SU-DHL-6 (cell line): ENCODE measurements around the gene FOXS1.

ENCODE experiments used
- H2AFZ ChIP-seq: fragments of 200-600 bp; sonication (generic); 2 replicates; pipeline ENCODE4 v1.6.1; 2014; ENCODE audit warnings: low read depth, mild to moderate bottlenecking, moderate library complexity, mixed read lengths, antibody characterized with exemption, low read length; ENCODE audit not compliant: severe bottlenecking
- H3F3A ChIP-seq: fragments of 200-600 bp; shearing (Covaris generic); 2 replicates; pipeline ENCODE4 v1.6.0; 2016; ENCODE audit warnings: antibody characterized with exemption, mild to moderate bottlenecking; ENCODE audit not compliant: insufficient read depth
- H3K27ac ChIP-seq: fragments of 200-600 bp; sonication (generic); 2 replicates; pipeline ENCODE4 v1.5.1; 2016; ENCODE audit warnings: low read depth, mild to moderate bottlenecking, low read length, moderate library complexity, mixed read lengths
- H3K27me3 ChIP-seq: fragments of 200-600 bp; sonication (generic), shearing (Covaris generic); 2 replicates; pipeline ENCODE4 v1.6.0; 2014; ENCODE audit warnings: mild to moderate bottlenecking, low read length
- H3K36me3 ChIP-seq: fragments of 200-600 bp; sonication (generic); 2 replicates; pipeline ENCODE4 v1.6.1; 2014; ENCODE audit warnings: mild to moderate bottlenecking, low read length, mixed read lengths
- H3K4me2 ChIP-seq: fragments of 300-600, 200-600 bp; shearing (Covaris generic), sonication (generic); 2 replicates; pipeline ENCODE4 v1.6.0; 2014; ENCODE audit warnings: low read length, low read depth, mild to moderate bottlenecking; ENCODE audit not compliant: poor library complexity, severe bottlenecking
- H3K4me3 ChIP-seq: fragments of 200-600 bp; sonication (generic); 2 replicates; pipeline ENCODE4 v1.5.1; 2014; ENCODE audit warnings: antibody characterized with exemption, low read length, mild to moderate bottlenecking, mixed read lengths; ENCODE audit not compliant: insufficient read depth, poor library complexity, severe bottlenecking
- H3K79me2 ChIP-seq: fragments of 200-600 bp; sonication (generic); 2 replicates; pipeline ENCODE4 v1.6.1; 2014; ENCODE audit warnings: mild to moderate bottlenecking, low read length, moderate library complexity; ENCODE audit not compliant: insufficient read depth
- H3K9ac ChIP-seq: fragments of 200-600 bp; sonication (generic); 2 replicates; pipeline ENCODE4 v1.7.0; 2014; ENCODE audit warnings: mild to moderate bottlenecking, low read length
- H3K9me2 ChIP-seq: fragments of 200-600 bp; sonication (generic); replicated peaks from 2 replicates; pipeline ENCODE4 v1.6.1; 2014; ENCODE audit warnings: low read length; ENCODE audit not compliant: insufficient read depth
- H3K9me3 ChIP-seq: fragments of 200-600 bp; sonication (generic); 2 replicates; pipeline ENCODE4 v1.6.1; 2014; ENCODE audit warnings: low read length, mixed read lengths; ENCODE audit not compliant: insufficient read depth
- H4K20me1 ChIP-seq: fragments of 200-600 bp; sonication (generic); 2 replicates; pipeline ENCODE4 v1.6.1; 2014; ENCODE audit warnings: low read depth, mild to moderate bottlenecking, antibody characterized with exemption, low read length, moderate library complexity, mixed read lengths
- EZH2phosphoT487 ChIP-seq: fragments of 200-600 bp; sonication (generic), shearing (Covaris generic); conservative IDR thresholded peaks from 2 replicates; pipeline ENCODE4 v1.6.1; 2018; ENCODE audit warnings: mild to moderate bottlenecking, antibody characterized with exemption, low read length, moderate library complexity, mixed read lengths
- TF ChIP-seq, protein P1 (sequence below): fragments of 200-600 bp; sonication (generic); IDR thresholded peaks from one replicate; pipeline ENCODE4 v1.5.1; 2017; ENCODE audit warnings: antibody characterized with exemption, mild to moderate bottlenecking, low read length, moderate library complexity; ENCODE audit not compliant: insufficient read depth, poor library complexity, severe bottlenecking

FOXS1 gene

DNA sequence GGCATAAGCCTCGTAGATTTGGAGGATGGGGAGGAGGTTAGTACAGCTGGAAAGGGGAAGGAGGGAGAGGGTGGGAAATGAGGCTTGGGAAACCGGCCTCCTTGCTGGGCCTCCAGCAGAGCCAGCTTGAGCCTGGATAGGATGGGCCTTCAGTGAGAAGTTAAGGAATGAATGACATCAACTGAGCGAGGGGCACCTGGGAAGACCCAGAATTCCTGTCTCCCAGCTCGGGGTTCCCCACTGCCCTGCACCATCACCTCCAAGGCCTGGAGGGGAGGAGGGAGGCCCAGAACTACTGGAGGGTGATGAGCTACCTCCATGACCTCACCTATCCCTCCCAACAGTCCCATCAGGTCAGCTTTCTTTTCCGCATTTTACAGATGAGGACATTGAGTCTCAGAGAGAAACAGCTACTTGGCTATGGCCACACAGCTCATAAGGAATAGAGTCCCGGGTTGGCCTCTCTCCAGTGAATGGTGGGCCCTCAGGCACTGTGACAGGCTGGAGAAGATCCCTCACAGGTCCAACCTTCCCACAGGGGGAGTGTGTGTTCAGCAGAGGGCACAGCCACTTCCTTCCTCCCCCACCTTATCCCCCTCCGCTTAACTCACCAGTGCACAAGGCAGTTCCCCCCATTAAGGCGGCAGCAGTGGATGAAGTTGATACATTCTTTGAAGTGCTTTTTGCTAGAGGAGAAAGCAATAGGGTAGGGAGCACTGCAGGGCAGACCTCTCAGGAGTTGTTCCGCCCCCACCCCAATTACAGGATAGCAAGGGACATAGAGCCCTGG, 18.1 kb upstream of the FOXS1 start:
- Histone ChIP-seq H3K9ac (no peak overlapping the region), H3K9me3 (no peaks in the 10 kb centered on the region), H3K79me2 (no peaks in the 10 kb centered on the region), H3K27ac (no peak overlapping the region), H3K4me3 (no peak overlapping the region), H3K4me2 (no peak overlapping the region), H3F3A (no peaks in the 10 kb centered on the region), H3K36me3 (no peaks in the 10 kb centered on the region), H3K27me3 (no peaks in the 10 kb centered on the region), H3K9me2 (no peaks in the 10 kb centered on the region), H2AFZ (no peak overlapping the region), H4K20me1 (no peaks in the 10 kb centered on the region)
- TF ChIP-seq, protein P1, sequence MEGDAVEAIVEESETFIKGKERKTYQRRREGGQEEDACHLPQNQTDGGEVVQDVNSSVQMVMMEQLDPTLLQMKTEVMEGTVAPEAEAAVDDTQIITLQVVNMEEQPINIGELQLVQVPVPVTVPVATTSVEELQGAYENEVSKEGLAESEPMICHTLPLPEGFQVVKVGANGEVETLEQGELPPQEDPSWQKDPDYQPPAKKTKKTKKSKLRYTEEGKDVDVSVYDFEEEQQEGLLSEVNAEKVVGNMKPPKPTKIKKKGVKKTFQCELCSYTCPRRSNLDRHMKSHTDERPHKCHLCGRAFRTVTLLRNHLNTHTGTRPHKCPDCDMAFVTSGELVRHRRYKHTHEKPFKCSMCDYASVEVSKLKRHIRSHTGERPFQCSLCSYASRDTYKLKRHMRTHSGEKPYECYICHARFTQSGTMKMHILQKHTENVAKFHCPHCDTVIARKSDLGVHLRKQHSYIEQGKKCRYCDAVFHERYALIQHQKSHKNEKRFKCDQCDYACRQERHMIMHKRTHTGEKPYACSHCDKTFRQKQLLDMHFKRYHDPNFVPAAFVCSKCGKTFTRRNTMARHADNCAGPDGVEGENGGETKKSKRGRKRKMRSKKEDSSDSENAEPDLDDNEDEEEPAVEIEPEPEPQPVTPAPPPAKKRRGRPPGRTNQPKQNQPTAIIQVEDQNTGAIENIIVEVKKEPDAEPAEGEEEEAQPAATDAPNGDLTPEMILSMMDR, result no peak
- no peak for TF ChIP-seq EZH2phosphoT487

DNA sequence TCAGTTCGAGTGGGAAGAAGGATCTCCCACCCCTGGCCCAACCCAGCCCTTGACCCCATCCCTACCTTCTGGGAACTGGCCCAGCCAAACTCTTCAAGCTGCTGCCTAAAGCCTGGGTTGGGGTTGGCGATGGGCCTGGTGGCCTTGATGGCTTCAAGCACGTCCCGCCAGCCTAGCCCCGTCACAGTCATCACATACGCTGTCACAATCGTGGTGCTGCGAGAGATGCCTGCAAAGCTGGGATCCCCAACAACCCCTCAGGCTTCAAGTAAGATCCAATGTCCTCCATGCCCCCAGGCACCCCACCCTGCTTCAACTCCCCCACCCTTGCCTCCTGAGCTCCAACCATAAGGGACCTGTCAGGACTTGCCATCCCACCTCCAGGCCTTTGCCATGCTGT, 17.1 kb upstream of the FOXS1 start:
- H3K27ac ChIP-seq, result no peak overlapping the region
- H3K9ac ChIP-seq, result no peak overlapping the region
- no peaks in the 10 kb centered on the region for H3K36me3 ChIP-seq
- H3K4me2 ChIP-seq, result no peak overlapping the region
- H3F3A ChIP-seq, result no peaks in the 10 kb centered on the region
- TF ChIP-seq EZH2phosphoT487, result no peak
- TF ChIP-seq, protein P1, result no peak
- no peak overlapping the region for H2AFZ ChIP-seq
- H3K27me3 ChIP-seq, result no peaks in the 10 kb centered on the region
- no peaks in the 10 kb centered on the region for H3K9me2 ChIP-seq
- no peak overlapping the region for H3K4me3 ChIP-seq
- no peaks in the 10 kb centered on the region for H3K79me2 ChIP-seq
- no peaks in the 10 kb centered on the region for H3K9me3 ChIP-seq
- H4K20me1 ChIP-seq, result no peaks in the 10 kb centered on the region

DNA sequence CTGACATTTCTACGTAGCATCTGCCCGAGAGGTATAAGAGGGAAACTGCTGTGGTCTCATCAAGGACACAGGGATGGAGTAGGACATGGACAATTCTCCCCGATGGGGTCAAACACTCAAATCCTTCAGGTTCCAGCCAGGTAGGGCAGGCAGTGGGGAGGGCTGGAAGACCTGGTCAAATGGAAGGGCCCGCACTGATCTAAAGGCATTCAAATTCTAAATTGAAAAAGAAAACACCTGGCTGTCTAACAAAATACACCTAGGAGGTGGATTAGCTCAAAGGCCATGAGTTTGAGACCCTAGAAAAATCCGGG, 16.7 kb upstream of the FOXS1 start:
- Histone ChIP-seq H3K9me3 (no peaks in the 10 kb centered on the region), H3K36me3 (no peaks in the 10 kb centered on the region), H3K27me3 (no peaks in the 10 kb centered on the region), H3K4me2 (no peak overlapping the region), H2AFZ (no peak overlapping the region), H3F3A (no peaks in the 10 kb centered on the region), H3K9me2 (no peaks in the 10 kb centered on the region), H3K9ac (no peak overlapping the region), H4K20me1 (no peaks in the 10 kb centered on the region), H3K27ac (no peak overlapping the region), H3K79me2 (no peaks in the 10 kb centered on the region), H3K4me3 (no peak overlapping the region)
- TF ChIP-seq, protein P1, result no peak
- TF ChIP-seq EZH2phosphoT487, result no peak
